Prostate gland (tissue), 2 donors: ENCODE measurements around the gene HOXC5.

Source experiments
- POLR2A ChIP-seq: fragments of 450-650 bp; IDR thresholded peaks from one replicate; pipeline ENCODE4 v1.6.1; 2016; ENCODE audit warnings: antibody characterized with exemption, mild to moderate bottlenecking
- POLR2AphosphoS5 ChIP-seq: sonication (generic); formaldehyde crosslinking; IDR thresholded peaks from one replicate; pipeline ENCODE4 v1.6.1; 2017; ENCODE audit warnings: antibody characterized with exemption
- TF ChIP-seq, protein P1 (sequence below), 4 experiments: fragments of 200-600 bp in 2 of 4; fragments of 450-650 bp in 2 of 4; sonication (generic) in 2 of 4; IDR thresholded peaks; 1 replicate in 3 of 4; 2 replicates in 1 of 4; pipeline ENCODE4 v1.5.1; 2016 to 2019; ENCODE audit warnings: antibody characterized with exemption in 4 of 4, mild to moderate bottlenecking in 2 of 4, moderate library complexity in 2 of 4

DNA sequence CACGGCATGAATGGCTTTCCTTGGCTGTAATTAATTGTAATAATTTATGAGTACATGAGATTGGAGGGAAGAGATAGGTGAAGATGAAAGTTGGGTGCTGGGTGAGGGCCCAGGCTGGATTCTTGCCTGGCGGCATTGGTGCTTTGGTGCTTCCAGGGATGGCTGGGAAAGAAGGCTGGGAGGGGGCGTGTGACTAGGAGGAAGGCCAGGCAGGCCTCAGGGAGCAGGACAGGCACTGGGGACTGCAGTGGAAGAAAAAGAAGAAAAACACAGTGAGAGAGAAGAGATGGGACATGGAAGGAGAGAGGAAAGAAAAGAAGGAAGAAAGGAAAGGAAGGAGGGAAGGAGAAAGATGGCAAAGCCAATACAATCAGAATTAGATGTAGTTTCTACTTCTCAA, 29.2 kb upstream of the HOXC5 start:
- TF ChIP-seq, protein P1, sequence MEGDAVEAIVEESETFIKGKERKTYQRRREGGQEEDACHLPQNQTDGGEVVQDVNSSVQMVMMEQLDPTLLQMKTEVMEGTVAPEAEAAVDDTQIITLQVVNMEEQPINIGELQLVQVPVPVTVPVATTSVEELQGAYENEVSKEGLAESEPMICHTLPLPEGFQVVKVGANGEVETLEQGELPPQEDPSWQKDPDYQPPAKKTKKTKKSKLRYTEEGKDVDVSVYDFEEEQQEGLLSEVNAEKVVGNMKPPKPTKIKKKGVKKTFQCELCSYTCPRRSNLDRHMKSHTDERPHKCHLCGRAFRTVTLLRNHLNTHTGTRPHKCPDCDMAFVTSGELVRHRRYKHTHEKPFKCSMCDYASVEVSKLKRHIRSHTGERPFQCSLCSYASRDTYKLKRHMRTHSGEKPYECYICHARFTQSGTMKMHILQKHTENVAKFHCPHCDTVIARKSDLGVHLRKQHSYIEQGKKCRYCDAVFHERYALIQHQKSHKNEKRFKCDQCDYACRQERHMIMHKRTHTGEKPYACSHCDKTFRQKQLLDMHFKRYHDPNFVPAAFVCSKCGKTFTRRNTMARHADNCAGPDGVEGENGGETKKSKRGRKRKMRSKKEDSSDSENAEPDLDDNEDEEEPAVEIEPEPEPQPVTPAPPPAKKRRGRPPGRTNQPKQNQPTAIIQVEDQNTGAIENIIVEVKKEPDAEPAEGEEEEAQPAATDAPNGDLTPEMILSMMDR (IDR thresholded peaks at IDR 0.05): no peak
- TF ChIP-seq POLR2AphosphoS5: no peak
- TF ChIP-seq POLR2A: no peak
